GM19240 (cell line): ENCODE measurements around the gene ABCD4.
"Not testable (repeated sequence)": the region's sequence is repeated elsewhere in the genome, so short reads cannot be mapped to it uniquely, and the experiment has no call there.

Experiments
- DNase-seq: peaks from one replicate; pipeline ENCODE4 v3.0.0; 2011; ENCODE audit warnings: low spot score; ENCODE audit not compliant: insufficient read length

Gene ABCD4

DNA sequence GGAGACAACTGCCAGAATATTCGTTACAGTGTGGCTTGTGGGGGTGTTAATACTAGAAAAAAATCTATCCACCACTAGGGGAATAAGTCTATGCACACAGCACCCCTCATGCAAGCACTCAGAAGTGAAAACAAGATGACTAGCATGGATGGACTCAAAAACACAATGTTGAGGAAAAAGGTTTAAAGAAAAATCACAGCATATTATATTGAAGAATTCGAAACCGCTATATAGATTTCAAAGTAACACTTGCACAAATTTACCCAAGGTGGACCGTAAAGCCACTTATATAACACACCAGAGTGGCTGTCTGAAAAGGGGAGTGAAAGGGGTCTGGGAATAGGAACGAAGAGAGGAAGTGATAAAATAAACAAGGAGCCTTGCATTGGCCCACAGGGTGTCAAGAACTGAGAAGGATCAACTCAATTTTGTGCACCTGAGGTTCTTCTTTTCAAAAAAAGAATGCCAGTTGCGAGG is 544 bp downstream of the ABCD4 start:
- DNase-seq: peak; percentile 23

DNA sequence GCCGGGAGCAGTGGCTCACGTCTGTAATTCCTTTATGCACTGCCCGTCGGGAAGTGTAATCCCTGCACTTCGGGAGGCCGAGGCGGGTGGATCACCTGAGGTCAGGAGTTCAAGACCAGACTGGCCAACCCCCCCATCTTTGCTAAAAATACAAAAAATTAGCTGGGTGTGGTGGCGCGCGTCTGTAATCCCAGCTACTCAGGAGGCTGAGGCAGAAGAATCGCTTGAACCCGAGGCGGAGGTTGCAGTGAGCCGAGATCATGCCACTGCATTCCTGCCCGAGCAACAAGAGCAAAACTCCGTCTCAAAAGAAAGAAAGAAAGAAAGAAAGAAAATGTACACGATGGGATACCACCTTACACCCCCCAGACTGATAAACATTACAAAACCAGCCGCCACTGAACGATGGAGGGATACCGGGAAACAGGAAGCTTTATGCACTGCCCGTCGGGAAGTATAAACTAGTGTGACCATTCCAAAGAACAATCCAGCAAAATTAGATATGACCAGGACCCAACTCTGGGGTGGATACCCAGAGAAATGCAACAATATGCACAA is 1.1 kb downstream of the ABCD4 start:
- DNase-seq: no peak

DNA sequence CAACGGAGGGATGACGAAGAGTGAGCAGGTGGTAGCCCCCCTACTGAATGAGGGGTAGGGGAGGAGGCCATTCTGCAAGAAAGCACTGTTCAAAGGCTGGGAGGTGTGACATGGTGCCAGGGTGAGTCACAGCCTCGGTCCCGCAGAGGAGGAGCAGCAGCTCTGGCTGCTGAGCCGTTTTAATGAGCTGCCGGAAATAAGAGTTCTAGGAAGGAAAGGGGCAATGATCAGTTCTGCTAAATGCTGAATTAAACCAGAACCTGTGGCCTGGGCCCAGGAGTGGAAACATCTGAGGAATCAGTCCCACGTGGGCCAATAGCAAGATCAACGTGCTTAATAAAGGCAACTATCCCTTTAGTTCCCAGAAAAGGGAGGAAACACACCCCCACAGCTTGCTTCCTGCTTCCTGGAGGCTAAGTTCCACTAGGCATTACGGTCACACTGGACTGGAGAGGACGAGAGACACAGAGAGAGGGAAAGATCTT is 3.6 kb downstream of the ABCD4 start:
- DNase-seq: no peak

DNA sequence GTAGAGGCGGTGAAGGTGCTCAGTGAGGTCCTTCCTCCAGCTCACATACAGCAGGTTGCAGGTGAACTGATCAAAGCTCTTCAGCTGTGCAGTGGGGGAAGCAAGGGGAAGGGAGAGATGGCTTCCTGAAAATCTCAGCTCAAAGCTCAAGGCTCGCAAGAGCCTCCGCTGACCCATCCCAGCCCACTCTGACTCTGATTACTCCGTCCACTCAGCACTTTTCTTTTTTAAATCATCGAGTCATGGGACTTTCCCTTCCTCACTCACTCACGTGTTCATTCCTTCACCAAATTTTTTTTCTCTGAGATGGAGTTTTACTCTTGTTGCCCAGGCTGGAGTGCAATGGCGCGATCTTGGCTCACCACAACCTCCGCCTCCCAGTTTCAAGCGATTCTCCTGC is 4.7 kb downstream of the ABCD4 start:
- no peak for DNase-seq

DNA sequence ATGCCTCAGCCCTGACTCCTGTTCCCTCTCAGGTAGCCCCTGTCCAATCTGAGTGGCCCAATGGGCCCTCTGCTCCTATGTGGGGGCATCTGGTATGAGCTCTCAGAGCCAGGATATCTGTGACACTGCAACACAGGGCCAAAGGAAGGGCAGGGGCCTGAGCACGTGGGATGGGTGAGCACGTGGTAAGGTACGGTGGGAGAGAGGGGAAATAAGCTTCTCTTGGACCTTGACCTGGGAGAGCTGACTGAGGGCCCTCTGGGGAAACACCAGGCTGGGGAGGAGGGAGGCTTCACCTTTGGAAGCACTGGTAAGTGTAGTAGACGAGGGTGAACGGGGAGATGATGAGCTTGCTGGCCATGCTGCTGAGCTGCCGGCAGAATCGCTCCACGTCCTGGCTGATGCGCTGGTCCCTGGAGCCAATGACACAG is 6.7 kb downstream of the ABCD4 start:
- DNase-seq: no peak

DNA sequence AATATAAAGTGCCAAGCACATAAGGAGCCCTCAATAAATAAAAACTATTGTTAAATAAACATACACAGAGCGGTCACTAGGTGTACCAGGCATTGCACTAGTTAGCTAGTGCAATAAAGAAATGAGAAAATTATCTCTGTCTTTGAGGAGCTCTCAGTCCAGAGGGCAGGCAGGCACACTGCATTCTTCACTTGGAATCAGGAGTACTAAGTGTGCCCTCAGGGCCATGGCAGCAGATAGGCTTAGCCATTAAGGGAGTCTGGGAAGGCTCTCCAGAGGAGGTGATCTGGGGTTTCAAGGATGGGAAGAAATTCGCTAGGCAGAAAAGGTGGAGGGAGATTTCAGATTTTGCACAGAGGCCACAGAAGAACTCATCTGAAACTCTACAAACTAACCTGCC is 9.1 kb downstream of the ABCD4 start:
- no peak for DNase-seq

DNA sequence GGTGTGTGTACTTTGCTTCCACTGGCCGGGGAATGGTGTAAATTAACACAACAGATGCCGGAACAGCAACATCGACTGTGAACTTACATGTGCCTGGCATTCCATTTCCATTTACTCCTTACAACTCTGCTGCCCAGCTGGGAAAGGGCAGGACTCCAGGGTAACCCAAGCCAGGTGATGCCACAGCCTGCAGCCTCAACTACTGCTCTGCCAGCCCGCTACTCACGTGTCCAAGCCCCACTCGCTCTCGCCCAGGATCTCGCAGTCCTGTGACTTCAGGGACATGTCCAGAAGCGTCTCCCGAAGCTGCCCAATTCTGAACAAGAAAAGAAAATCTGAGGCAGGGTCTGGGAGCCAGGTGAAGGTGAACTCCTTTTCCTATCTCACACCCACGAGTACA is 10.7 kb downstream of the ABCD4 start:
- DNase-seq: no peak

DNA sequence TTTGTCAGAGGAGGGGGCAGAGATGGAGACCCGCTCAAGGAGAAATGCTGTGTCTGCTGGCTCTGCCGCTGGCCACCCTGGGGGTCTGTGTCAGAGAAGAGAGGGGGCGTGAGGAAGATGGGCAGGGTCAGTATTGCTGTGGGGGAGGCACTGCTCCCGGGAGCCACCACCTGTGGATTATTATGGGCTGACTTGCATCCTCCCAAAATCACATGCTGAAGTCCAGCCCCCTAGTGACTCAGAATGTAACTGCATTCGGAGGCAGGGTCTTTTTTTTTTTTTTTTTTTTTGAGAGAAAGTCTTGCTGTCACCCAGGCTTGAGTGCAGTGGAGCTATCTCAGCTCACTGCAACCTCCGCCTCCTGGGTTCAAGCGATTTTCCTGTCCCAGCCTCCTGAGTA is 12.3 kb downstream of the ABCD4 start:
- DNase-seq: no peak

DNA sequence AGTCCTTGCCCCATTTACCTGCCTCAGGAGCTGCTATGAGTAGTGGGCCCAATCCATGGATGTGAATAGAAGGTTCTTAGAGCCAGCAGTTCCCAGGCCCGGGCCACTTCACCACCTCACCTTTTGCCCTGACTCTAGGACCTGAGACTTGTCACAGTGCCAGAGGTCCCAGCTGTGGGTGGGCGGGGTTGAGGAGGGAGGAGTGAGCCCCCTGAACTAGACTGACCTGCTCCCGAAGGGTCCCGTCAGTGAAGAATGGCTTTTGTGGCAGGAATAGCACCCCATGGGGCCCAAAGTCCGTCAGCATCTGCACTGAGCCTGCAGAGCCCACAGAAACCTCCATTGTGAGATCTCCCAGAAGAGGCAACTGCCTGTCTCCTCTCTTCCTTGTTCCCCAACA is 12.9 kb downstream of the ABCD4 start:
- DNase-seq: no peak

DNA sequence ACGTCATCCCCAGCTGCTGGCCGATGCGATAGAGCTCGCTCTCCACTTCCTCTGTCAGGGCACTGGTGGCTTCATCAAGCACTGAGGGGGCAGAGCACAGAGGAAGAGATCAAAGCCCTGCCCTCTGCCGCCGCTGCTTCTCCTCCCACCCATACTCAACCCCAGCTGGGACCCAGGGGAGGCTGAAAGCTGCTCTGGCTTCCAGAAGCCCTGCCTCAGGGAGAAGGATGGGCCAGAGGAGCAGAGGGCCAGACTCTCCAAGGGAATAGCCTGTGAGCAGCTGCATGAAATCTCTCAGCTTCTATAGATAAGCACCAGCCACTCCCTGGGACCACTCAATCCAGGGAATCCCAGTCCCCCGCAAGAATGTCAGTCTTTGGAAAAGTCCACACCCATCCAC is 16.0 kb downstream of the ABCD4 start:
- no peak for DNase-seq

DNA sequence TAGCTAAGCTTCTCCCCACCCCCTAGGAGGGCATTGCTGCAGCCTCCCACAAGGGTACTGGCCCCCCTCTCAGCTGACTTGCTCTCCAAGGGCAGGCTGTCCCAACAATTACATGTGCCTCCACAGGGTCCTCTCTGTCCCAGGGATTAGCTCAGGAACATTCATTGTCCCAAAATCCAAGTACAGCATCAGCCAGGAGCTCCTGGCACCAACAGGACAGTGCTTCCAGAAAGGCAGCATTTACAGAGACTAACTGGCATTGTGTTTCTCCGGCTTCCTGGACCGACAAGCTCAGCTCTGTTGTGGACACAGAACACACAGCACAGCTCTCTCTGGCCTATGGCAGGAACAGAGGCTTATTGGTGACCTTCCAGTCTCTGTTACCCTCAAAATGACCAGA is 21.7 kb downstream of the ABCD4 start:
- no peak for DNase-seq

DNA sequence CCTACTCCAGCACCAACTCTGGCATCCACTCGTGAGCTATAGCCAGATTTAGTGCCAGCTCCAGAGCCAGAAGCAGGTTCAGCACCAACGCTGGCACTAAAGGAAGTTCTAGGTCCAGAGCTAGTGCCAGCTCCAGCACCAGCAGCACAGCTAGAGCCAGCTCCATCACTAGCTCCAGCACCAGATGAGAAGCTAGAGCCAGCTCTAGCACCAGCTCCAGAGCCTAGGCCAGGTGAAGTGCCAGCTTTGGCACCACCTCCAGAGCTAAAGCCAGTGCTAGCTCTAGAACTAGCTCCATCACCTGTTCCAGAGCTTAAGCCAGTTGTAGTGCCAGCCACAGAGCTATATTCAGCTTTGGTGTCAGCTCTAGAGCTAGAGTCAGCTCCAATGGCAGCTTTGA is 24.7 kb downstream of the ABCD4 start:
- DNase-seq: no peak

DNA sequence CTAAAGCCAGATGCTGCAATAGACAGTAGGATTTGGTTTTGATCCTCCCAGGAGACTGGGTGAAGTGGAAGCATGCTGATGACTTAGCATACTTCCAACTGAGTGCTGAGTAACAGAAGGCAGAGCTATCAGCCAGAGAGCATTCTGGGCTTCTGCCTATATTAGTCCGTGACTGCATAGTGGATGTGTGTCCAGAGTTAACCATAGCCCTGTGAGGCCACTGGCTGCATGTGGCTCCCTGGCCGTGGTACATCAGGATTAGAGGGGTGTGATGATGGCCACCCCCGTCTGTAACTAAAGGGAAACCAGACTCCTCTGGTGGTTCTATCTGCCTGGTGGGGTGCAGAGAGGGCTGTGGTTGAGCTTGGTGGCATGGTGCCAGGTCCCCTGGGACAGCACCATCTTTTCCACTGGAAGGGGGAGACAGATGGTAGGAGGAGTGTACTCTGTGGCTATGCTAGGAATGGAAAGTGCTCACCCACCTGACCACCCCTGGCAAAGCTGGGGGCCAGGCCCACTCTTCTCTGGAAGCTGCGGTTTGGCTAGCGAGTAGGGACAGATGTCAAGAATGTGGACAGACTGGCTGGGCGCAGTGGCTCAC is 27.4 kb downstream of the ABCD4 start:
- DNase-seq: no peak

DNA sequence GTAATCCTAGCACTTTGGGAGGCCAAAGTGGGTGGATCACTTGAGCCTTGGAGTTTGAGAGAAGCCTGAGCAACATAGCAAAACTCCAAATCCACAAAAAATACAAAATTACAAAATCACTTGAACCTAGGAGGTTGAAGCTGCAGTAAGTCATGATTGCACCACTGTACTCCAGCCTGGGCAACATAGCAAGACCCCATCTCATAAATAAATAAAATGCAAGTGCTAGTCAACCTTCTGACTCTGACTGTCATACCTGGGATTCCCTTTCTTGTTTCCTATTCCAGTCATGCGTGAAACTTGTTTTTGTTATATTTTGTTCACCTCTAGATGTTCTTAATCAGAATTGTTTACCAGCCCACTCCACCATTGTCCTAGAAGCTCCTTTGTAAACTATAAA is 31.4 kb downstream of the ABCD4 start:
- DNase-seq: no peak

DNA sequence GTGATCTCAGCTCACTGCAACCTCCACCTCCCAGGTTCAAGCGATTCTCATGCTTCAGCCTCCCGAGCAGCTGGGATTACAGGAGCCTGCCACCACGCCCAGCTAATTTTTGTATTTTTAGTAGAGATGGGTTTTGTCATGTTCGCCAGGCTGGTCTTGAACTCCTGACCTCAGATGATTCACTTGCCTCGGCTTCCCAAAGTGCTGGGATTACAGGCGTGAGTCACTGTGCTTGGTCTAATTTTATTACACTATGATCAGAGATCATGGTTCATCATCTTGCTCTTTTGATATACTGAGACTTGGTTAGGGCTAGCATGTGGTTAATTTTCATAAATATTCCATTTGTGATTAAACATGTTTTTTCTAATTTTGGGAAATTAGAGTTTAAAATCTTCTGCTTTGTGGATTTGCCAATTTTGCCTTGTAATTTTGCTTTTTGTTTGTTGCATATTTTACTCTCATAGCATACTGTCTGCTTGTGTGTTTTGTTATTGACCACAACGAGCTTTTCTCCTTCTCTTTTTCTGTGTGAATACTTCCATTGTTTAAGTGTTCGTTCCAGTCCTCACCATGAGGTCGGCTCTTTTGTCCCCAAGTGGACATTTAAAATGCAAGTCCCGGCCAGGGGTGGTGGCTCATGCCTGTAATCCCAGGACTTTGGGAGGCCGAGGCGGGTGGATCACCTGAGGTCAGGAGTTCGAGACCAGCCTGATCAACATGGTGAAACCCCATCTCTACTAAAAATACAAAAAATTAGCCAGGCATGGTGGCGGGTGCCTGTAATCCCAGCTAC is 32.2 kb downstream of the ABCD4 start:
- not testable (repeated sequence) for DNase-seq

DNA sequence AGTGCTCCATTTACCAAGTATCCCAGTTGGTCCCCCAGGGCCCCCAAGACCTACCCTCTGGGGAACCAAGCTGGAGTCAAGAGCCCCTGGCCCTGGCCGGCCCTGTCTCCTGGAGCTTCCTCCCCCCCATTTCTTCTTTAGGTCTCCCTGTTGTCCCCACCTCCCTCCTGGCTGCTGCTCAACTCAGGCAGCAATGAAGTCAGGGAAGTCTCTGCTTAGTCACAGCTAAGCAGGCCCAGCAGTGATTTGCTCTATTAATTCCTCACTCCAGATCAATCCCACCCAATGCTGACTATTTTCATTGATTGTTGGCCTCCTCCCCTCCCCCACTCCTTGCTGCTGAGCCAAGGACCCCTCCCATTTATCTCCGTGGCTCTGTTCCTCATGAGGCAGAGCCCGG is 35.1 kb downstream of the ABCD4 start:
- DNase-seq: no peak

DNA sequence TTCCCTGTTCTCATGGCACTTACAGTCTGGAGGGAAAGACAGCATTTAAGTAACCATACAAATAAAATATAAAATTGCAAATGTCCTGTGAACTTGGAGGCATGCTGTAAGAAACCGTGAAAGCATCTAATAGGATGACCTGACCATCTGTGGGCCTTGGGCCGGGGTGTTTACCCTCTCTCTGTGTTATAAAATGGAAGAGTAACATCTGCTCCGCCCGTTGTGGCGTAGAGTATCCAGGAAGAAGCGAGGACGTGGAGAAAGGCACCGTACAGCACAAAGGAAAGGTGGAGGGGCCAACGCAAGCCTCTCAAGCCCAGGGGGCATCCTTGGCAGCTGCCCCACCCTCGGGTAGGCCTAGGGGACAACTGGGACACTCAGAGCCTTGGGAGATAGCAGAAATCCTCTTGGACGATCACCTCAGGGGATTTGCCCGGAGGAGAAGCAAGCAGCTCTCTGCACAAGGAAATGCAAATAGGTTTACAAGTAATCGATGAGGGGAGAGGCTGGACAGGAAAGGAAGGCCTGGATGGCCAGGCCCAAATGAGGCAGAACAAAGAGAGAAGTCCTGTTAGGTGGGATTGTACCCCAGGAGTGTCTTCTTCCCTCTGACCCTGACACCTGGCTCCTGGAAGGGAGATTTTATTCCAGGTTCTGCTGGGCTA is 37.3 kb downstream of the ABCD4 start:
- DNase-seq: no peak

DNA sequence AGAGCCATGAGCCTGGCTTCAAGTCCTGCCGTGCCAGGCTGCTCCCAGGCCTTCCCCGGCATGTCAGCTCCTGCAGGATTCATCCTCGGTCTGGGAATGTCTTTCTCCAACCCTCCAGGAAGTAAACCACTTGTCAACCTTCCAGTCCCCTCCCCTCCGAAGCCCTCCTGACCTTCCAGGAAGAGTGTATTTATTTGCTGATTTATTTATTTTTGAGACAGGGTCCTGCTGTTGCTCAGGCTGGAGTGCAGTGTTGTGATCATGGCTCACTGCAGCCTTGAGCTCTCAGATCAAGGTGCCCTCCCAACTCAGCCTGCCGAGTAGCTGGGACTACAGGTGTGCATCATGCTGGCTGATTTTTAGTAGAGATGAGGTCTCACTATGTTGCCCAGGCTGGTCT is 38.8 kb downstream of the ABCD4 start:
- DNase-seq: no peak

DNA sequence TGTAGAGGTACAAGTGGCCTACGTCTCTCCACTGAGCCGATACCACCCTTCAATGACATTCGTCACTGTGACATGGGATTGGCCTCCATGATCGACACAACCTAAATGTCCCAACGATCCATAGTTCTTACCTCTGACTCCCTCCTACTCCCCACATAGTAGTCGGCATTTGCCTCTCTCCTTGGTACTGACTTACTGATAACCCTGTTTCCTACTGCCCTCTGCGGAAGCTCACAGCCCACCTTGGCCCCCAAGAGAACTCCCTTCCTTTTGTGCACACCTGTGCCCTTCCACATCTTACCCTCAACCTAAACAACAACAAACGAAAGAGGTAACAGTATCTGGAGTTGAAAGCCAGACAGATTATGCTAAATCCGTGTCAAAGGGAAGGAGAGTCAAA is 39.6 kb downstream of the ABCD4 start:
- DNase-seq: no peak

DNA sequence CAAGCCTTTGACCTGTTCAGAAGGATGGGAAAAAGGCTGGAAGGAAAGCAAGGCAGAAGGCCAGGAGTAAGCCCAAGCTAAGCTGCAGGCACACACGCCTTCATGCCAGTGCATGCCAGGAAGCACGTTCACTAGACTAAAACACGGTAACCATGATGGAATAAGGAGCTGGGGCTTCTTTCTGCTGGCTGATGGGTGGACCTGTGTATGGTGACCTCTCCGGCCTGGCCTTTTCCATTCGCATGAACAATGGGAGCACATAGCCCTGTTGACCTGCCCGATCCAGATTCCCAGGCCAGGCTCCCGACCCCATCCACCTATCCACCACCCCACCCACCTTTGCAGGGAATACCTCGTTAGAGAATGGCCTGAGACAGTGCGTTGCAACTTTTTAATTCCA is 40.7 kb downstream of the ABCD4 start:
- DNase-seq: no peak

DNA sequence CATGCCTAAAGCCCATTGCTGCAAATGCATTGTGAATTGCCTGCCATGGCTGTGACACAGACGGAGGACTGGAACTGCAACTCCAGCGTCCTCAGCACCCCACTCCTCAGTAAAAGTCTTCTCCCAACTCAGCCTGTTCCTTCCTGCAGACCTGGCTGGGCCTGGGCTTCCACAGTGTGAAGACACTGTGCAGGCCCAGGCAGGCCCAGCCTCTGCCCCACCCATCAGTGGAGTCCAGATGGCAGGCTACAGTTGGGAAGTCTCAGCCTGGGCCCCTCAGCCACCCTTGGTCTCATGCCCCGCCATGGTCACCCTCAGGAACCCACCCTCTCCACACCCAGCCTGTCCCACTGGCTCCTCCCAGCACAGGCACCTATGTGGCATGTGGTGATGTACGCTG is 41.4 kb downstream of the ABCD4 start:
- DNase-seq: no peak
